Measurements from ENCODE around the gene VTI1A. TPM values are rescaled to one million over a fixed set of nuclear protein-coding genes. Genes with fewer than 3 reads are reported as not detected.
"Not testable (repeated sequence)": the region's sequence is repeated elsewhere in the genome, so short reads cannot be mapped to it uniquely, and the experiment has no call there.

VTI1A gene
- total RNA-seq, 2 donors from 2014 or later = 20.6 to 22.0 TPM

DNA sequence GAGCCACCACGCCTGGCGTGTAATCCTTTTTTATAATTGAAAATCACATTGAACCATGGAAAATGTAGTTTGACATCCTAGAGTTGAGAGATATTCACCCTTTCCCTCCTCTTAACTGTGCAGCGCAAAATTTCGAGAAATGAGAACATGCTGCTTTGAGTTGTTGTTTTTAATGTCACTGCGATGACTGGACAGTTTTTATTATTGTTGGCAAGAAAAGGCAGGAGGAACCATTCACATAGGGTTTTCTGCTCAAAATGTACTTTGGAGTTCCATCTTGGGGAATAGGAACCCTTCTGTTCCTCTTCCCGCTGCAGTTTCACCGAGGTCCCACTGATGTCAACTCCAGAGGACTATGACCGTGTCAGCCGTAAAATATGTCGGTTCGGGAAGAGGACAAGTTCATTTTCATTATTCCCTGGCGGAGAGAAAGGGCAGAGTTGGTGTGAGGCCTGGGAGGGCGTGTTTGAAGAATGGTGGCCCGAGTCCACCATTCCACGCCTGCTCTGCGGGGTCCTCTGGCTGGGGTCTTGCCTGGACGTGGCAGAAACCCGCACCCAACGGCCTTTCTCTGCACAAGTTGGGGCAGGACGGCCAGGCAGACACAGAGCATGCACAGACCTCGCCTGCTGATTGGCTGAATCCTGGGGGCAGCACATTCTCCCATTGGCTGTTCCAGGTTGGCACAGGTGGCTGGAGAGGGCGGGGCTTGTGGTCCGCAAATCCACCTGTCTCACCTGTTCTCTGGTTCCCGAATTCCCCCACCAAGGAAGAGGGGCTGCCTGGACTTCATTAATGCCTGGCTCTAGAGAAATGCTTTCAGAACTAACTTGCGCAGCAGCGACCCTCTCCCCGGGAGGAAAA is 397.9 kb downstream of the VTI1A start:
- intact Hi-C loops (cut with DNase I) = no loop called here
- ATAC-seq = no peak
- DNase-seq = no peak

DNA sequence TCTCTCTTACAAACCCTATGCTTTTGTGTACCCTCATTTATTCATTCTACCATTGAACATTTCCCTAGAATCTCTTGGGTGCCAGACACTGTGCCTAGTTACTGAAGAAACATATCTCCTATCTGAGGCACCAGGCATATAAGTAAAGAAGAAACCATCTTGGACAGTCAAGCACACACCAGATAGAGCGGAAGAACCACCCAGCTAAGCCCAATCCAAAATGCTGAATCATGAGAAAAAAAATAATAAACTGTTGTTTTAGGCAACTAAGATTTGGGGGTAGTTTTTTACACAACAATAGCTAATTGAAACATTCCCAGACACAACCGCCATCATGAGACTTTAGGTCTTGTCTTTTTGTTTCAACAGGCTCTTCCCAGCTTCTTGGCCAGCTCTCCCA is 400.8 kb downstream of the VTI1A start:
- no peak for DNase-seq
- ATAC-seq = no peak
- intact Hi-C loops (cut with DNase I) = no loop called here

GRCh38 chr10:112848228-112848627 is 401.2 kb downstream of the VTI1A start:
- intact Hi-C loops (cut with DNase I) = no loop called here
- ATAC-seq = no peak

GRCh38 chr10:112848868-112849430 is 401.9 kb downstream of the VTI1A start:
- intact Hi-C loops (cut with DNase I) = no loop called here
- DNase-seq (no peak), ATAC-seq (no peak)

More at GRCh38 chr10:112848228-112848627, 401.2 kb downstream of the VTI1A start:
- no peak for DNase-seq

- no peak for DNase-seq
- no peak for ATAC-seq
- intact Hi-C loops (cut with DNase I) = no loop called here
These were observed 402.5 kb downstream of the VTI1A start for GRCh38 chr10:112849546-112849945.

DNA sequence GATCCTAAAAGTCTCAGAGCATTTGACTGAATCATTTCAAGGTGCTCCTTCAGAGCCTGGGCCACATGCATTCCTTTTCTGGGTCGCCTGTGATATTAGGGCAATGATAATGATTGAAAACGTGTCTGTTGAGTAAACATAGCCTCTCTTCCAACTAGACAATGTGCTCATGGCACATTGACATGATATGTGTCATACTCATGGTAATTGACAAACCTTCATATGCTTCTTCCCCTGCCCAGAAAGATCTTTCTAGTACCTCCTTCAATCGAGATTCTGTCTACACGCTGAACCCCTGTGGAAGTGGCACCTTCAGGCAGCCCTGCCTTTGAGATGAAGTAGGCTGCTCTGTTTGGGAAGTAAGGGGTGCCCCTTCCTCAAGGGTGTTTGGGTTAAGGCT is 404.2 kb downstream of the VTI1A start:
- intact Hi-C loops (cut with DNase I) = no loop called here
- no peak for ATAC-seq
- no peak for DNase-seq

- intact Hi-C loops (cut with DNase I) = no loop called here
- ATAC-seq (no peak), DNase-seq (no peak)
These were observed 404.7 kb downstream of the VTI1A start for GRCh38 chr10:112851588-112852211.

DNA sequence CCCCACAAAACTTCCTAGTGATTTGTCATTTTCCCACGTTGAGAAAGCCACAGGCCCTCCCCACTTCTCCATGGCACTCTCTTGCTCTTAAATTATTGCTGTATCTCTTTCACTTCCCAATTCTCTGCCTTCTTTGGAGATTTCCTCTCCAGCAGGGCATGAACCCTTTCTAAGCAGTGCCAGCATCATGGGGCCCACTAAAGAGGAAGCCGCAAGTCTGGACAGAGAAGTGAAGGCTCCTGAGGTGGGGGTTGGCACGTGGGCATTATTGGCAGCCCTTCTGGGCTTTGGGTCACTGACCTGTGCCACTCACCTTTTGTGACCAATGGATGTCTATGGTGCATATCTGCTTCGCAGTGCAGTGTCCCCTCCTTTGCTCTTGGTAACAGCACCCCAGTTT is 405.3 kb downstream of the VTI1A start:
- DNase-seq = no peak
- peak; percentile 71 to 78 for ATAC-seq
- intact Hi-C loops (cut with DNase I) = no loop called here

DNA sequence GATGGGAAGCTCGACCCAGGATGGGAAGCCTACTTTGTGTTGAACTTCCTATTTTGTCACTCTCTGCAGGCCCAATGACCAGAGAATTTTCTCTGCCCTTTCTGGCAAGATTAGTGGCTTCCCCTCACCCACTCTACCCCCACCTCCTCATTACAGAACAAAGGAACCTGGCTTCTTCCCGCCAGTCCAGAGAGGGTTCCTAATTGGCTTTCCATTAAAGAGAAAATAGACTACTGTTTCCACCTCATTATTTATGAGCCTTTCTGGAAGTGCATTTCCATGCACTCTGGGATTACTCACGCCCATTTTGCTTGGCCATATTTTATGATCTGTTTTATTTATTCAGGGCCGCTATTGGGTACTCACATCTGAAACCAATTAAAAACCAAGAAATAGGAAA is 408.1 kb downstream of the VTI1A start:
- ATAC-seq (no peak), DNase-seq (no peak)
- intact Hi-C loops (cut with DNase I) = no loop called here

GRCh38 chr10:112857493-112857892 is 410.5 kb downstream of the VTI1A start:
- DNase-seq (no peak), ATAC-seq (no peak)
- intact Hi-C loops (cut with DNase I) = no loop called here

DNA sequence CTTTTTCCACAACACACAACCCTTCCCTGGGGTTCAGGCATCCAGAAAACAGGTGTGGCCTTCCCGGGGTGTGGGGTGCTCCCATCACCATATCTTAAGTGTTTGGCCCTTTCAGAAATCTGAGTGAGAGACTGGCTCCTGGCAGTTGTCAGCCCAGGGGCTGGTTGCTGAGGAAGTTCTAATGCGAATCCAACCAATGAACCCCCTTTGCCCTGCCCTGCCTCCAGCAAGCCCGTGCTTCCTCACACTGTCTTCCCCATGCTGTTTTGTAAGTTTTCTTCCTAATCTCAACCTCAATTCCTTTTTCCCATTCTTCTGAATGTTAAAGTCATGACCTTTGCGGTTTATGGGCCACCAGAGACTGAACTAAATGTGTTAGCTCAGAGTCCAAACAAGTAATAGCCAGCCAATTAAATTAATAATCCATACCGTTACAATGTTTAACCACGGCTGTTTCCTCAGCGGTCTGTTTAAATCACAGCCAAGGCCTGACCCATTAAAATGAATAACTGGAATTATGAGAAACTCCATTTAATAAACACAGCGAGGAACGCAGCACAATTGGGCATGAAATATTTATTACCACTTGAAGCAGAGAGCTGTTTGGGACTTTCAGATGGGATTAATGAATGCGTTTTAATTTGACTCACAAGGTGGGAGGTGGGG is 412.1 kb downstream of the VTI1A start:
- DNase-seq (no peak), ATAC-seq (no peak)
- intact Hi-C loops (cut with DNase I) = no loop called here

GRCh38 chr10:112859793-112860192 is 412.8 kb downstream of the VTI1A start:
- intact Hi-C loops (cut with DNase I) = no loop called here
- ATAC-seq (no peak), DNase-seq (no peak)

DNA sequence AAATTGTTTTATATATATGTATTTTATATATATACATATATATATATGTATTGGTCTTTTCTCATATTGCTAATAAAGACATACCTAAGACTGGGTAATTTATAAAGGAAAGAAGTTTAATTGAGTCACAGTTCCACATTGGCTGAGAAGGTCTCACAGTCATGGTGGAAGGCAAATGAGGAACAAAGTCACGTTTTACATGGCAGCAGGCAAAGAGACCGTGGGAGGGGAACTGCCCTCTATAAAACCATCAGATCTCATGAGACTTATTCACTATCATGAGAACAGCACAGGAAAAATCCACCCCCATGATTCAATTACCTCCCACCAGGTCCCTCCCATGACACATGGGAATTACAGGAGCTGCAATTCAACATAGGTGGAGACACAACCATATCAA is 416.4 kb downstream of the VTI1A start:
- intact Hi-C loops (cut with DNase I); ATAC-seq; DNase-seq: not testable (repeated sequence)

Small RNA genes within 50 kb of the gene (microRNA-seq; reads per million reads assigned to microRNA genes)
- gene MIR4295 = 0 reads per million in 2 donors

Other genes with a start within 250 kb of the VTI1A start
- gene TECTB, start 163.8 kb upstream of the VTI1A start, total RNA-seq = not detected
- 10 to 100 TPM; 10.5 to 14.4 TPM for gene ACSL5, start 73.1 kb upstream of the VTI1A start, total RNA-seq
- 10 to 100 TPM; 20.3 to 20.6 TPM for gene ZDHHC6, start 301 bp upstream of the VTI1A start, total RNA-seq

All from left cardiac atrium (tissue), 4 donors.